Thoracic aorta (tissue), 2 donors: ENCODE data around the gene KANSL2. TPM values are rescaled to one million over a fixed set of nuclear protein-coding genes. Genes with fewer than 3 reads are reported as not detected.

Experiments used
- ATAC-seq: fragments of 150-250 bp; one replicate; pipeline ENCODE4 v1.8.0; 2017; ENCODE audit warnings: low read depth; ENCODE audit not compliant: insufficient number of reproducible peaks, low FRiP score
- DNase-seq: peaks from one replicate; pipeline ENCODE4 v3.0.0-alpha.2; 2020; ENCODE audit warnings: low spot score
- H3K27ac ChIP-seq, 2 donors: fragments of 200-600 bp; sonication (generic); 1 replicate in 1 of 2; 2 replicates in 1 of 2; pipeline ENCODE4 v1.5.1; 2016; ENCODE audit warnings: mild to moderate bottlenecking in 2 of 2, moderate library complexity in 2 of 2
- H3K27me3 ChIP-seq: fragments of 200-600 bp; sonication (generic); replicated peaks from 2 replicates; pipeline ENCODE4 v1.6.0; 2016; ENCODE audit warnings: mild to moderate bottlenecking; ENCODE audit not compliant: insufficient read depth
- H3K36me3 ChIP-seq: fragments of 200-600 bp; sonication (generic); one replicate; pipeline ENCODE4 v1.5.1; 2016
- H3K4me1 ChIP-seq, 2 donors: fragments of 200-600 bp; sonication (generic); 1 replicate in 1 of 2; 2 replicates in 1 of 2; pipeline versions ENCODE4 v1.5.1 to v1.6.0; 2016; ENCODE audit warnings: low read depth in 2 of 2, mild to moderate bottlenecking in 1 of 2; ENCODE audit not compliant: control insufficient read depth in 1 of 2
- H3K4me3 ChIP-seq: fragments of 200-600 bp; sonication (generic); 2 replicates; pipeline ENCODE4 v1.5.1; 2016; ENCODE audit warnings: mild to moderate bottlenecking
- H3K9me3 ChIP-seq: fragments of 200-600 bp; sonication (generic); 2 replicates; pipeline ENCODE4 v1.5.1; 2016
- CTCF ChIP-seq: fragments of 200-600 bp; sonication (generic); IDR thresholded peaks from one replicate; pipeline ENCODE4 v1.5.1; 2019; ENCODE audit warnings: antibody characterized with exemption
- total RNA-seq, 2 donors: library from RNA; depleted of rRNA; stranded (reverse); fragments of >200 nt; gene quantifications; one replicate each; pipeline versions ENCODE4 v1.1.0 to v1.2.3, GENCODE V29; 2016

The KANSL2 gene
- total RNA-seq, 2 donors from 2014 or later = 31.3 to 36.0 TPM

DNA sequence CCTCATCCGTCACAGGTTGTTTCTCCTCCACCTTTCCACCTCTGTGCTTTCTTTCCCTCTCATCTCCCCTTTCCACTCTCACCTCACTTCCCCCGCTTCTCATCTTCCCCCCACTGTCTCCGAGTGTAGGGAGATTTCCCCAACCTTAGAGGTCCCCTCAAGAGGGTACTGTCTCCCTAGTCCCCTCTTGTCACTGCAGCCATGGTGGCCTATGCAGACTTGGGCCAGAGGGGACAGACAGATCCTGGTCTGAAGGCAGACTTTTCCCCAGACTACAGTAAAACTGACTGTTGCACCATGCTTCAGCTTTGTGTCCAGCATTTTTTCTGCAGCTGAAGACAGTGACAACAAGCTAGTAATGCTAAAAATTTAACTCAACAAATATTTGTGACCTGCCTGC is 41.2 kb downstream of the KANSL2 start:
- Histone ChIP-seq H3K4me3 (no peak overlapping the region), H3K4me1 (no peaks in the 10 kb centered on the region), H3K27ac (no peak overlapping the region), H3K36me3 (no peaks in the 10 kb centered on the region), H3K9me3 (no peaks in the 10 kb centered on the region), H3K27me3 (no peaks in the 10 kb centered on the region)
- ATAC-seq (no peak), DNase-seq (no peak)
- TF ChIP-seq CTCF = no peak

- DNase-seq (no peak), ATAC-seq (no peak)
- H3K4me3 ChIP-seq = no peak overlapping the region
- H3K9me3 ChIP-seq = no peaks in the 10 kb centered on the region
- H3K27me3 ChIP-seq = no peaks in the 10 kb centered on the region
- H3K27ac ChIP-seq = no peak overlapping the region
- H3K36me3 ChIP-seq = no peaks in the 10 kb centered on the region
- TF ChIP-seq CTCF = no peak
- H3K4me1 ChIP-seq = no peaks in the 10 kb centered on the region
Observed at GRCh38 chr12:48640428-48640827, 41.6 kb downstream of the KANSL2 start.

- H3K27ac ChIP-seq = no peak overlapping the region
- H3K4me3 ChIP-seq = no peak overlapping the region
- no peaks in the 10 kb centered on the region for H3K36me3 ChIP-seq
- DNase-seq (no peak), ATAC-seq (no peak)
- H3K4me1 ChIP-seq = no peaks in the 10 kb centered on the region
- H3K9me3 ChIP-seq = no peaks in the 10 kb centered on the region
- no peaks in the 10 kb centered on the region for H3K27me3 ChIP-seq
- no peak for TF ChIP-seq CTCF
Observed at GRCh38 chr12:48631071-48631470, 51.0 kb downstream of the KANSL2 start.

- no peaks in the 10 kb centered on the region for H3K27me3 ChIP-seq
- DNase-seq = no peak
- no peak for TF ChIP-seq CTCF
- no peaks in the 10 kb centered on the region for H3K9me3 ChIP-seq
- no peak overlapping the region for H3K4me3 ChIP-seq
- ATAC-seq = no peak
- no peaks in the 10 kb centered on the region for H3K4me1 ChIP-seq
- H3K36me3 ChIP-seq = no peaks in the 10 kb centered on the region
- H3K27ac ChIP-seq = no peak overlapping the region
Observed at GRCh38 chr12:48630346-48630745, 51.7 kb downstream of the KANSL2 start.

GRCh38 chr12:48629541-48629940 is 52.5 kb downstream of the KANSL2 start:
- Histone ChIP-seq H3K4me1 (no peaks in the 10 kb centered on the region), H3K9me3 (no peaks in the 10 kb centered on the region), H3K27me3 (no peaks in the 10 kb centered on the region), H3K36me3 (no peaks in the 10 kb centered on the region), H3K27ac (no peak overlapping the region), H3K4me3 (no peak overlapping the region)
- DNase-seq (no peak), ATAC-seq (no peak)
- no peak for TF ChIP-seq CTCF
